ENCODE measurements around the gene UGT1A8.

DNA sequence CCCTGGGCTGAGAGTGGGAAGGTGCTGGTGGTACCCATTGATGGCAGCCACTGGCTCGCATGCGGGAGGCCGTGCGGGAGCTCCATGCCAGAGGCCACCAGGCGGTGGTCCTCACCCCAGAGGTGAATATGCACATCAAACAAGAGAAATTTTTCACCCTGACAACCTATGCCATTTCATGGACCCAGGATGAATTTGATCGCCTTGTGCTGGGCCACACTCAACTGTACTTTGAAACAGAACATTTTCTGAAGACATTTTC lies 129.8 kb downstream of the UGT1A8 start:
- TF ChIP-seq GATA2 (IDR thresholded peaks at IDR 0.05; ENCODE audit: low read depth, low read length) (no peak), GATA3 (IDR thresholded peaks at IDR 0.05; ENCODE audit: low read depth, low read length) (no peak)

All from SH-SY5Y (cell line).